OCI-LY1 (cell line): ENCODE data around the gene TSPAN1.

Experiments
- H2AFZ ChIP-seq: fragments of 200-600 bp; sonication (generic), shearing (Covaris generic); 2 replicates; pipeline ENCODE4 v1.6.0; 2014; ENCODE audit warnings: antibody characterized with exemption, mild to moderate bottlenecking, low read length
- H3F3A ChIP-seq: fragments of 200-600 bp; sonication (generic), shearing (Covaris generic); 2 replicates; pipeline ENCODE4 v1.6.0; 2014; ENCODE audit warnings: mild to moderate bottlenecking, antibody characterized with exemption, low read length, moderate library complexity; ENCODE audit not compliant: insufficient read depth
- H3K27ac ChIP-seq: fragments of 200-600 bp; sonication (generic); 2 replicates; pipeline ENCODE4 v1.5.1; 2014; ENCODE audit warnings: low read length, mixed run types, mild to moderate bottlenecking, low read depth; ENCODE audit not compliant: poor library complexity, severe bottlenecking
- H3K27me3 ChIP-seq: fragments of 200-600 bp; sonication (generic); 2 replicates; pipeline ENCODE4 v1.6.0; 2014; ENCODE audit warnings: antibody characterized with exemption, mild to moderate bottlenecking, low read length, moderate library complexity; ENCODE audit not compliant: insufficient read depth
- H3K36me3 ChIP-seq: fragments of 200-600 bp; sonication (generic); 2 replicates; pipeline ENCODE4 v1.6.1; 2014; ENCODE audit warnings: mild to moderate bottlenecking, antibody characterized with exemption, low read length, moderate library complexity, mixed read lengths; ENCODE audit not compliant: insufficient read depth
- H3K4me1 ChIP-seq: fragments of 200-600 bp; sonication (generic); 2 replicates; pipeline ENCODE4 v1.5.1; 2014; ENCODE audit warnings: mild to moderate bottlenecking, low read length, moderate library complexity; ENCODE audit not compliant: insufficient read depth, severe bottlenecking
- H3K4me2 ChIP-seq: fragments of 200-600 bp; sonication (generic), shearing (Covaris generic); 2 replicates; pipeline ENCODE4 v1.6.1; 2014; ENCODE audit warnings: low read length
- H3K4me3 ChIP-seq: fragments of 200-600 bp; sonication (generic); 2 replicates; pipeline ENCODE4 v1.5.1; 2014; ENCODE audit warnings: low read length, low read depth, mild to moderate bottlenecking, mixed read lengths; ENCODE audit not compliant: poor library complexity, severe bottlenecking
- H3K79me2 ChIP-seq: fragments of 200-600 bp; shearing (Covaris generic); 2 replicates; pipeline ENCODE4 v1.6.1; 2016; ENCODE audit warnings: mixed run types, low read length, mixed read lengths; ENCODE audit not compliant: insufficient read depth
- H3K9ac ChIP-seq: fragments of 200-600 bp; sonication (generic), shearing (Covaris generic); 2 replicates; pipeline ENCODE4 v1.6.1; 2014; ENCODE audit warnings: mild to moderate bottlenecking, low read length, mixed read lengths
- H3K9me2 ChIP-seq: fragments of 200-600 bp; sonication (generic), shearing (Covaris generic); 2 replicates; pipeline ENCODE4 v1.6.1; 2014; ENCODE audit warnings: low read depth, mild to moderate bottlenecking, low read length, mixed read lengths
- H3K9me3 ChIP-seq: fragments of 200-600 bp; shearing (Covaris generic); 2 replicates; pipeline ENCODE4 v1.6.1; 2014; ENCODE audit warnings: low read length, mixed read lengths
- H4K20me1 ChIP-seq: fragments of 200-600 bp; sonication (generic), shearing (Covaris generic); 2 replicates; pipeline ENCODE4 v1.6.0; 2016; ENCODE audit warnings: mild to moderate bottlenecking, low read length; ENCODE audit not compliant: insufficient read depth
- EZH2 ChIP-seq: fragments of 200-600 bp; sonication (generic), shearing (Covaris generic); IDR thresholded peaks from 2 replicates; pipeline ENCODE4 v1.8.0; 2017; ENCODE audit warnings: borderline replicate concordance, mixed run types, mild to moderate bottlenecking, antibody characterized with exemption, low read length, moderate library complexity, mixed read lengths
- TF ChIP-seq, protein P1 (sequence below): fragments of 200-600 bp; sonication (generic), shearing (Covaris generic); IDR thresholded peaks from 2 replicates; pipeline ENCODE4 v1.5.1; 2017; ENCODE audit warnings: mild to moderate bottlenecking, antibody characterized with exemption, low read length, moderate library complexity, mixed read lengths

Gene TSPAN1

DNA sequence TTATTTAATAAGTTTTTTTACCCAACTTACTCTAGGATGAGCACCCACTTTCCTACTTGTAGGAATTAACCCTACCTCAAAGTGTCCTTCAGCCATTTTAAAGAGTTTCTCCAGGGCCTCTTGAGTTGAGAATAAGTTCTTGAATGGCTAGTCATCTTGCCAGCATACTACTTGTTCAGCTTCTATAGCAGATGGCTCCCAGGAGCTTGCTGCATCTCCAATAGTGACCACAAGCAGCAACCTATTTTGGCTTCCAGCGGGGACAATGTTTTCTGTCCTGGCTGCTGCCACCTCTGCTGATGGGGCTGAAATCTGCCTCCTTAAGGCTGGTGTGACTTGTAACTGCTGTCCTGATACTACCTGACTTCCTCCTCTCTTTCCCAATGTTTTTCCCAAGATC, 21.7 kb upstream of the TSPAN1 start:
- Histone ChIP-seq H4K20me1 (no peaks in the 10 kb centered on the region), H3F3A (no peaks in the 10 kb centered on the region), H3K4me2 (no peak overlapping the region), H3K36me3 (no peaks in the 10 kb centered on the region), H3K27ac (no peak overlapping the region), H3K79me2 (no peaks in the 10 kb centered on the region), H3K27me3 (no peaks in the 10 kb centered on the region), H3K9me3 (no peaks in the 10 kb centered on the region), H3K4me3 (no peak overlapping the region), H3K9ac (no peak overlapping the region), H3K4me1 (no peaks in the 10 kb centered on the region), H3K9me2 (no peaks in the 10 kb centered on the region), H2AFZ (no peak overlapping the region)
- TF ChIP-seq, protein P1, sequence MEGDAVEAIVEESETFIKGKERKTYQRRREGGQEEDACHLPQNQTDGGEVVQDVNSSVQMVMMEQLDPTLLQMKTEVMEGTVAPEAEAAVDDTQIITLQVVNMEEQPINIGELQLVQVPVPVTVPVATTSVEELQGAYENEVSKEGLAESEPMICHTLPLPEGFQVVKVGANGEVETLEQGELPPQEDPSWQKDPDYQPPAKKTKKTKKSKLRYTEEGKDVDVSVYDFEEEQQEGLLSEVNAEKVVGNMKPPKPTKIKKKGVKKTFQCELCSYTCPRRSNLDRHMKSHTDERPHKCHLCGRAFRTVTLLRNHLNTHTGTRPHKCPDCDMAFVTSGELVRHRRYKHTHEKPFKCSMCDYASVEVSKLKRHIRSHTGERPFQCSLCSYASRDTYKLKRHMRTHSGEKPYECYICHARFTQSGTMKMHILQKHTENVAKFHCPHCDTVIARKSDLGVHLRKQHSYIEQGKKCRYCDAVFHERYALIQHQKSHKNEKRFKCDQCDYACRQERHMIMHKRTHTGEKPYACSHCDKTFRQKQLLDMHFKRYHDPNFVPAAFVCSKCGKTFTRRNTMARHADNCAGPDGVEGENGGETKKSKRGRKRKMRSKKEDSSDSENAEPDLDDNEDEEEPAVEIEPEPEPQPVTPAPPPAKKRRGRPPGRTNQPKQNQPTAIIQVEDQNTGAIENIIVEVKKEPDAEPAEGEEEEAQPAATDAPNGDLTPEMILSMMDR, result no peak
- no peak for TF ChIP-seq EZH2

- Histone ChIP-seq H3K9ac (no peak overlapping the region), H3K79me2 (no peaks in the 10 kb centered on the region), H3K27ac (no peak overlapping the region), H3F3A (no peaks in the 10 kb centered on the region), H3K4me2 (no peak overlapping the region), H3K9me2 (no peaks in the 10 kb centered on the region), H3K9me3 (no peaks in the 10 kb centered on the region), H2AFZ (no peak overlapping the region), H3K27me3 (no peaks in the 10 kb centered on the region), H3K36me3 (no peaks in the 10 kb centered on the region), H3K4me3 (no peak overlapping the region), H3K4me1 (no peaks in the 10 kb centered on the region), H4K20me1 (no peaks in the 10 kb centered on the region)
- TF ChIP-seq EZH2, result no peak
- TF ChIP-seq, protein P1, result no peak
Observed at GRCh38 chr1:46153732-46154131, 21.2 kb upstream of the TSPAN1 start.

- Histone ChIP-seq H2AFZ (no peak overlapping the region), H3K4me2 (no peak overlapping the region), H3K9me3 (no peaks in the 10 kb centered on the region), H4K20me1 (no peaks in the 10 kb centered on the region), H3F3A (no peaks in the 10 kb centered on the region), H3K4me3 (no peak overlapping the region), H3K9ac (no peak overlapping the region), H3K27me3 (peaks cover 4% of the 10 kb centered on the region; the same call in 1 of the 2 replicates), H3K9me2 (no peaks in the 10 kb centered on the region), H3K27ac (no peak overlapping the region), H3K79me2 (no peaks in the 10 kb centered on the region), H3K36me3 (no peaks in the 10 kb centered on the region), H3K4me1 (no peaks in the 10 kb centered on the region)
- TF ChIP-seq EZH2, result no peak
- TF ChIP-seq, protein P1, result no peak
Observed at GRCh38 chr1:46157916-46158311, 17.0 kb upstream of the TSPAN1 start.
